DOHH2 (cell line): Measurements from ENCODE around the gene BANK1.

Experiments used
- H3F3A ChIP-seq: fragments of 200-600 bp; sonication (generic), shearing (Covaris generic); 2 replicates; pipeline ENCODE4 v1.6.0; 2016; ENCODE audit warnings: antibody characterized with exemption, mild to moderate bottlenecking; ENCODE audit not compliant: control insufficient read depth, insufficient read depth
- H3K27ac ChIP-seq: fragments of 200-600 bp; sonication (generic); 2 replicates; pipeline ENCODE4 v1.5.1; 2014; ENCODE audit warnings: low read depth, mild to moderate bottlenecking, low read length, moderate library complexity
- H3K27me3 ChIP-seq: fragments of 200-600 bp; sonication (generic); 2 replicates; pipeline ENCODE4 v1.6.1; 2014; ENCODE audit warnings: mild to moderate bottlenecking, low read length, mixed read lengths; ENCODE audit not compliant: control insufficient read depth
- H3K36me3 ChIP-seq: fragments of 200-600 bp; sonication (generic); 2 replicates; pipeline ENCODE4 v1.6.1; 2014; ENCODE audit warnings: mild to moderate bottlenecking, low read length, moderate library complexity, mixed read lengths; ENCODE audit not compliant: control insufficient read depth
- H3K4me1 ChIP-seq: fragments of 200-600 bp; sonication (generic); 2 replicates; pipeline ENCODE4 v1.6.1; 2014; ENCODE audit warnings: mild to moderate bottlenecking, low read length, mixed read lengths; ENCODE audit not compliant: control insufficient read depth
- H3K4me2 ChIP-seq: fragments of 200-600 bp; sonication (generic); 2 replicates; pipeline ENCODE4 v1.6.0; 2014; ENCODE audit warnings: mild to moderate bottlenecking, low read length, moderate library complexity
- H3K4me3 ChIP-seq: fragments of 200-600 bp; sonication (generic); 2 replicates; pipeline ENCODE4 v1.5.1; 2014; ENCODE audit warnings: mild to moderate bottlenecking, low read length, mixed read lengths
- H3K79me2 ChIP-seq: fragments of 200-600 bp; sonication (generic); 2 replicates; pipeline ENCODE4 v1.6.1; 2014; ENCODE audit warnings: mild to moderate bottlenecking, low read length, mixed read lengths; ENCODE audit not compliant: control insufficient read depth
- H3K9me2 ChIP-seq: fragments of 200-600 bp; sonication (generic); replicated peaks from 2 replicates; pipeline ENCODE4 v1.6.1; 2014; ENCODE audit warnings: mild to moderate bottlenecking, low read length, mixed read lengths; ENCODE audit not compliant: control insufficient read depth
- H3K9me3 ChIP-seq: fragments of 200-600 bp; sonication (generic); 2 replicates; pipeline ENCODE4 v1.6.1; 2014; ENCODE audit warnings: antibody characterized with exemption, low read length, mixed read lengths; ENCODE audit not compliant: control insufficient read depth, insufficient read depth
- H4K20me1 ChIP-seq: fragments of 200-600 bp; sonication (generic); 2 replicates; pipeline ENCODE4 v1.6.0; 2014; ENCODE audit warnings: low read depth, mild to moderate bottlenecking, antibody characterized with exemption, low read length, moderate library complexity; ENCODE audit not compliant: control insufficient read depth, insufficient read depth
- EZH2phosphoT487 ChIP-seq: fragments of 200-600 bp; sonication (generic); IDR thresholded peaks from 2 replicates; pipeline ENCODE4 v1.6.1; 2017; ENCODE audit warnings: borderline replicate concordance, mild to moderate bottlenecking, antibody characterized with exemption, low read length, moderate library complexity, mixed read lengths
- TF ChIP-seq, protein P1 (sequence below): fragments of 200-600 bp; sonication (generic); IDR thresholded peaks from one replicate; pipeline ENCODE4 v1.5.1; 2014; ENCODE audit warnings: antibody characterized with exemption, mild to moderate bottlenecking, low read depth, low read length; ENCODE audit not compliant: poor library complexity, severe bottlenecking

BANK1 gene

DNA sequence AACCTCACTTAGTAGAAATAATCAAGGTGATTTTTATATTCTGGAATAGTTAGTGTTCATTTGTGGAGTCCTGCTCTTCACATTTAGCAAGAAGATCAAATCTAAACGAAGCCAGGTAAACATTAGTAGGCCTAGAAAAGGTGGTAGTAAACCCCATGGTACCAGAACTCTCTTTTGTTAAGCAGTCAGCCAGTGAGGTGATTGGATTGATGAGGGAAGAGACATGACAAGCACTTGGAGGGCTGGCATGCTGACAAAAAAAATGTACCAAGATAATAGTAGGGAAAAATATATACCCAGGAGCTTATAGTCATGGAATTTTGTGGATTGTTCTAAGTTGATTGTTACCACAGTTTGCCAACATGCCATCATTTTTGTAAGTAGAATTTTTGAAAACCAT lies 163.8 kb downstream of the BANK1 start:
- no peaks in the 10 kb centered on the region for H3K36me3 ChIP-seq
- no peaks in the 10 kb centered on the region for H3K9me3 ChIP-seq
- no peaks in the 10 kb centered on the region for H3K27me3 ChIP-seq
- H3K27ac ChIP-seq: no peak overlapping the region
- H3F3A ChIP-seq: no peaks in the 10 kb centered on the region
- no peaks in the 10 kb centered on the region for H3K79me2 ChIP-seq
- H3K4me1 ChIP-seq: no peaks in the 10 kb centered on the region
- no peaks in the 10 kb centered on the region for H3K9me2 ChIP-seq
- H3K4me3 ChIP-seq: no peak overlapping the region
- no peak overlapping the region for H3K4me2 ChIP-seq
- no peaks in the 10 kb centered on the region for H4K20me1 ChIP-seq
- TF ChIP-seq, protein P1, sequence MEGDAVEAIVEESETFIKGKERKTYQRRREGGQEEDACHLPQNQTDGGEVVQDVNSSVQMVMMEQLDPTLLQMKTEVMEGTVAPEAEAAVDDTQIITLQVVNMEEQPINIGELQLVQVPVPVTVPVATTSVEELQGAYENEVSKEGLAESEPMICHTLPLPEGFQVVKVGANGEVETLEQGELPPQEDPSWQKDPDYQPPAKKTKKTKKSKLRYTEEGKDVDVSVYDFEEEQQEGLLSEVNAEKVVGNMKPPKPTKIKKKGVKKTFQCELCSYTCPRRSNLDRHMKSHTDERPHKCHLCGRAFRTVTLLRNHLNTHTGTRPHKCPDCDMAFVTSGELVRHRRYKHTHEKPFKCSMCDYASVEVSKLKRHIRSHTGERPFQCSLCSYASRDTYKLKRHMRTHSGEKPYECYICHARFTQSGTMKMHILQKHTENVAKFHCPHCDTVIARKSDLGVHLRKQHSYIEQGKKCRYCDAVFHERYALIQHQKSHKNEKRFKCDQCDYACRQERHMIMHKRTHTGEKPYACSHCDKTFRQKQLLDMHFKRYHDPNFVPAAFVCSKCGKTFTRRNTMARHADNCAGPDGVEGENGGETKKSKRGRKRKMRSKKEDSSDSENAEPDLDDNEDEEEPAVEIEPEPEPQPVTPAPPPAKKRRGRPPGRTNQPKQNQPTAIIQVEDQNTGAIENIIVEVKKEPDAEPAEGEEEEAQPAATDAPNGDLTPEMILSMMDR: no peak
- TF ChIP-seq EZH2phosphoT487: no peak

DNA sequence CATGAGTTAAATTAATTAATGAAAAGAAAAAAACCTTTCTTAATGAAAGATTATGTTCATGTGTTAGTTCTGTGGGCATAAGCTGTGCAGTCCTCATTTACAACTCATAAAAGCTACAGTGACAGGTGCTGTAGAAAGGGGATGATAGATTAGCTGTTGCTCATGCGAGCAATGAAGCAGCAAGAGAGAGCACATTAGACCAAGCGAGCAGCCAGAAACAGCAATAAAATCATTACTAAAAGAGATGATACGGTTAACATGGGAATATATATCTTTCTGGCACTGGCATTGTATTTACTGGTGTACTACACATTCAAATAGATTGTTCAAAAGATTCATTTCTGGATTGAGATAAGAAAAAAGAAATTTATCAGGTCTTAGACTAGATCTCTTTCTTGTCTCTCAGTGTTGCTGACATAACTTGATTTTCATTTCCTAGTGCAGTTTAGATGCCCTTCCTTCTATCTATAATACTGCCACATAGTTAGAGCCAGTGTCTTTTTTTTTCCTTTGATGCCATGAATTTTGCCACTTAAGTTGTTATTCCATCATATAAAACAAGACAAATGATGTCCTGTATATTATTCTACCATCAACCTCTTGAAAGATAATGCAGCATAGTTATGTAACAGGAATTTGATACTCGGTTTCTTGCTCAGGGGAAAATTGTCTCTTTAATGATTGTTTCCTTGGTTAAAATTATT lies 164.6 kb downstream of the BANK1 start:
- no peaks in the 10 kb centered on the region for H4K20me1 ChIP-seq

DNA sequence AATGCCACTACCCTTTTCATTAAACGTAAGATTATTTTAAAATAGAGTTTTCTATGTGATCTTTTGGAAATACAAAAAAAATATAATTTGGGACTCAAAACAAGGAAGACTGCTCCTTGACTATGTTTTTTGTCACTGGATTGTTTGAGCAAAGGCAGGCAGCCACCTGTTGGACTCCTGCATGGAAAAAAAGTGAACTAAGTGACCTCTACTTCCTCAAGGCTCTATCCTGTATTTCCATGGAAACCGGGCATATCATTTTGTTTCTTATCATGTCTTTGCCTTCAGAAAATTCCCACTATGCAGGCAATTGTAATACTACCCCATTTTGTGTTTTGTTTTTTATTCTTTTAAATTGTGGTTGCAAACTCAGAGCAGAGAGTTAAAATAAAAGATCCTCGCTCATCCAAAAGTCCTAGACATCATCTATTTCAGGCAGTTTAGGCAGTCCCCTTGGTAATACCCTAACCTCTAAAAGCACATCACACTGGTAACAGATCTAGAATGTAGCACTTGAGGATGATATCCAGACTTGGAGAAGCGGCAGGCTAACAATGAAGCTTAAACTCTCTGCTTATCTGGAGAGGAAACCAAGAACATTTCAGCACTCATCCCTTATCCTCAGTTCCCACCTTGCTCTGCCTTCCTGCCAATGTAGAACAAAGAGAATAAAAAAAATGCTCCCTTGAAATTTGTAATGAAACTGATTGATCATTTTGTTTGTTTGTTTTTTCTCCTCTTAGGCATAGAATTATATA lies 165.7 kb downstream of the BANK1 start:
- no peak overlapping the region for H3K27ac ChIP-seq
- no peak overlapping the region for H3K4me2 ChIP-seq
- no peaks in the 10 kb centered on the region for H3K9me2 ChIP-seq
- no peaks in the 10 kb centered on the region for H3K27me3 ChIP-seq
- no peaks in the 10 kb centered on the region for H3F3A ChIP-seq
- H3K4me3 ChIP-seq: no peak overlapping the region
- TF ChIP-seq EZH2phosphoT487: no peak
- no peaks in the 10 kb centered on the region for H3K9me3 ChIP-seq
- no peaks in the 10 kb centered on the region for H4K20me1 ChIP-seq
- H3K4me1 ChIP-seq: no peaks in the 10 kb centered on the region
- H3K36me3 ChIP-seq: no peaks in the 10 kb centered on the region
- no peaks in the 10 kb centered on the region for H3K79me2 ChIP-seq

More for the DNA sequence above, 164.6 kb downstream of the BANK1 start:
- Histone ChIP-seq H3K4me3 (no peak overlapping the region), H3K36me3 (no peaks in the 10 kb centered on the region), H3K27ac (no peak overlapping the region), H3K9me3 (no peaks in the 10 kb centered on the region), H3K9me2 (no peaks in the 10 kb centered on the region), H3F3A (no peaks in the 10 kb centered on the region), H3K4me1 (no peaks in the 10 kb centered on the region), H3K27me3 (no peaks in the 10 kb centered on the region), H3K4me2 (no peak overlapping the region), H3K79me2 (no peaks in the 10 kb centered on the region)
- TF ChIP-seq, protein P1: no peak
- no peak for TF ChIP-seq EZH2phosphoT487

DNA sequence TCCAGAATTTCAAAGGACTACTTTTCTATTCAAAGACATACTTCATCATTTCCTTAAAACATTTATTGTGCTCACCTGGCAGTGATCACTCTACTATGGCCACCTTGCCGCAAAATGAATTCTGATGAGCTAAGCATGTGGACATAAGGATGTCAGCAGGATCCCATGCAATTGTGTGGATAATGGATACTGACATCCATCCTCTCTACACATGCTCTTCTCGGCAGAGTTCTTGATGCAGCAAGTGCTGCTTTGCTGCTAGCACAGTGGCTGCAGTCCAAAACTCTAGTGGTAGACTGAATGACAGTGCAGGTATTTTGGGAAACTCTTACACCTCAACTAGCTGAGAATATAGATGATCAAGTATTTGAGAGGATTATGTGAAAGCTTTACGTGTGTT lies 168.0 kb downstream of the BANK1 start:
- no peaks in the 10 kb centered on the region for H3K36me3 ChIP-seq
- no peaks in the 10 kb centered on the region for H3K4me1 ChIP-seq
- H3K4me3 ChIP-seq: no peak overlapping the region
- no peaks in the 10 kb centered on the region for H3K9me2 ChIP-seq
- no peak overlapping the region for H3K4me2 ChIP-seq
- no peak overlapping the region for H3K27ac ChIP-seq
- no peaks in the 10 kb centered on the region for H3K79me2 ChIP-seq
- H3K9me3 ChIP-seq: no peaks in the 10 kb centered on the region
- TF ChIP-seq, protein P1: no peak
- no peak for TF ChIP-seq EZH2phosphoT487
- no peaks in the 10 kb centered on the region for H4K20me1 ChIP-seq
- no peaks in the 10 kb centered on the region for H3F3A ChIP-seq
- H3K27me3 ChIP-seq: no peaks in the 10 kb centered on the region
